Panc1 (cell line): ENCODE data around the gene HEATR9. TPM values are rescaled to one million over a fixed set of nuclear protein-coding genes. Genes with fewer than 3 reads are reported as not detected.

ENCODE experiments used
- ATAC-seq: fragments of 200-7000 bp; cut with Tn5 transposase; 2 replicates; pipeline ENCODE4 v1.9.1; 2020; ENCODE audit warnings: mild to moderate bottlenecking, moderate library complexity
- BruUV-seq: library from RNA; stranded (reverse); fragments of 400-500 nt; replicated peaks from 2 replicates; lab custom pipeline; 2021; lab: Mats Ljungman, UMichigan
- CTCF ChIA-PET: fragments of 300-600 bp; sonication (Branson Sonifier 250); formaldehyde crosslinking; loops from one replicate; lab custom pipeline; 2022; ENCODE audit warnings: antibody characterized with exemption; lab: Charles Lee
- POLR2A ChIA-PET: fragments of 300-600 bp; sonication (Branson Sonifier 250); formaldehyde crosslinking; loops from one replicate; lab custom pipeline; 2022; ENCODE audit warnings: antibody characterized with exemption; lab: Charles Lee
- DNase-seq: peaks from one replicate; pipeline ENCODE4 v3.0.0-alpha.2; 2010; ENCODE audit warnings: low read depth, low spot score
- H3K27ac ChIP-seq: 2 replicates; pipeline ENCODE4 v1.5.1; 2011; ENCODE audit warnings: mild to moderate bottlenecking, low read length, inconsistent platforms
- H3K27me3 ChIP-seq: fragments of 200-500 bp; sonication (Bioruptor generic); 2 replicates; pipeline ENCODE4 v1.6.0; 2014; ENCODE audit warnings: low read length, inconsistent platforms; ENCODE audit not compliant: control insufficient read depth, insufficient read depth
- H3K36me3 ChIP-seq: fragments of 200-500 bp; sonication (Bioruptor generic); 2 replicates; pipeline ENCODE4 v1.5.1; 2014; ENCODE audit warnings: inconsistent platforms, mild to moderate bottlenecking, low read length, moderate library complexity; ENCODE audit not compliant: control insufficient read depth, insufficient read depth
- H3K4me1 ChIP-seq: 2 replicates; pipeline ENCODE4 v1.5.1; 2011; ENCODE audit warnings: inconsistent platforms, mild to moderate bottlenecking, low read length, moderate library complexity; ENCODE audit not compliant: control insufficient read depth, insufficient read depth
- H3K4me3 ChIP-seq, 2 experiments: 2 replicates each; pipeline ENCODE4 v1.5.1; 2011 to 2012; ENCODE audit warnings: low read depth in 2 of 2, low read length in 2 of 2, mild to moderate bottlenecking in 2 of 2, inconsistent platforms in 1 of 2, moderate library complexity in 1 of 2
- H3K9me3 ChIP-seq: fragments of 200-500 bp; sonication (Bioruptor generic); 2 replicates; pipeline ENCODE4 v1.5.1; 2014; ENCODE audit warnings: low read depth, mild to moderate bottlenecking, inconsistent platforms, low read length, moderate library complexity; ENCODE audit not compliant: control insufficient read depth, insufficient read depth
- CTCF ChIP-seq: fragments of 450-650 bp; IDR thresholded peaks from 2 replicates; pipeline ENCODE4 v1.5.1; 2017; ENCODE audit warnings: mild to moderate bottlenecking
- POLR2AphosphoS5 ChIP-seq: IDR thresholded peaks from 2 replicates; pipeline ENCODE4 v1.6.1; 2012; ENCODE audit warnings: mild to moderate bottlenecking, low read depth, low read length, moderate library complexity
- REST ChIP-seq, 2 experiments: IDR thresholded peaks; 2 replicates each; pipeline ENCODE4 v1.6.1; 2011 to 2012; ENCODE audit warnings: low read depth in 2 of 2, control low read depth in 1 of 2, low read length in 1 of 2, mild to moderate bottlenecking in 1 of 2, moderate library complexity in 1 of 2; ENCODE audit not compliant: insufficient read depth in 1 of 2
- SIN3A ChIP-seq: IDR thresholded peaks from 2 replicates; pipeline ENCODE4 v1.6.1; 2012; ENCODE audit warnings: low read depth, mild to moderate bottlenecking, low read length, moderate library complexity, borderline replicate concordance; ENCODE audit not compliant: insufficient read depth
- TCF7L2 ChIP-seq: IDR thresholded peaks from 2 replicates; pipeline ENCODE4 v1.6.1; 2011; ENCODE audit warnings: mild to moderate bottlenecking, low read depth, low read length, inconsistent platforms
- in situ Hi-C: cut with HindIII; loops from 2 replicates; pipeline ENCODE4 v1.10.0; 2016; ENCODE audit warnings: low sequenced_read_pairs, low pct_unique_long_range_greater_than_20kb
- intact Hi-C: fragments of 100-400 bp; cut with micrococcal nuclease; formaldehyde crosslinking; loops from one replicate; pipeline ENCODE4 v1.10.0; 2022; ENCODE audit not compliant: unreplicated experiment
- total RNA-seq: library from RNA; stranded (reverse); gene quantifications from one replicate; pipeline ENCODE4 v1.2.1, GENCODE V29; 2021; ENCODE audit not compliant: unreplicated experiment

HEATR9 gene
- total RNA-seq, 1 experiment from 2014 or later, result not detected

GRCh38 chr17:35841505-35841904 lies 27.2 kb downstream of the HEATR9 start:
- TF ChIP-seq SIN3A (no peak), POLR2AphosphoS5 (no peak)
- ChIA-PET CTCF (interaction anchor here (0.7 kb wide), 2 partner anchors 156 to 1477 kb away, joined by 4 to 8 read pairs; no protein-coding TSS in a partner anchor), POLR2A (no interaction called here)
- H3K27ac ChIP-seq, result no peak overlapping the region
- DNase-seq, result no peak
- H3K27me3 ChIP-seq, result no peaks in the 10 kb centered on the region
- no peak for ATAC-seq
- H3K36me3 ChIP-seq, result peaks cover 46% of the 10 kb centered on the region
- in situ Hi-C loops (no loop called here), intact Hi-C loops (no loop called here)
- H3K9me3 ChIP-seq, result no peaks in the 10 kb centered on the region
- no peak overlapping the region for H3K4me3 ChIP-seq
- H3K4me1 ChIP-seq, result no peaks in the 10 kb centered on the region
- BruUV-seq, result no TSS peak

- peaks cover 46% of the 10 kb centered on the region for H3K36me3 ChIP-seq
- TF ChIP-seq CTCF (no peak), REST (IDR thresholded peaks at IDR 0.05; ENCODE audit: insufficient read depth in 1 of 2, low read depth in 2 of 2, low read length in 1 of 2) (no peak), POLR2AphosphoS5 (no peak), TCF7L2 (no peak), SIN3A (no peak)
- no peak overlapping the region for H3K4me3 ChIP-seq
- no peak for DNase-seq
- BruUV-seq, result no TSS peak
- ChIA-PET CTCF (interaction anchor here (0.7 kb wide), 2 partner anchors 156 to 1477 kb away, joined by 4 to 8 read pairs; no protein-coding TSS in a partner anchor), POLR2A (no interaction called here)
- no peak for ATAC-seq
- intact Hi-C loops (no loop called here), in situ Hi-C loops (no loop called here)
- H3K9me3 ChIP-seq, result no peaks in the 10 kb centered on the region
- no peak overlapping the region for H3K27ac ChIP-seq
- H3K27me3 ChIP-seq, result no peaks in the 10 kb centered on the region
- H3K4me1 ChIP-seq, result no peaks in the 10 kb centered on the region
Observed at GRCh38 chr17:35841101-35841500, 27.6 kb downstream of the HEATR9 start.

- POLR2A ChIA-PET, result no interaction called here
Observed at GRCh38 chr17:35825206-35825605, 43.5 kb downstream of the HEATR9 start.

More at GRCh38 chr17:35825206-35825605, 43.5 kb downstream of the HEATR9 start:
- no peak overlapping the region for H3K27ac ChIP-seq
- BruUV-seq, result no TSS peak
- ATAC-seq (no peak), DNase-seq (no peak)
- CTCF ChIA-PET, result no interaction called here
- H3K36me3 ChIP-seq, result peaks cover 54% of the 10 kb centered on the region
- H3K4me3 ChIP-seq, result no peak overlapping the region
- intact Hi-C loops (no loop called here), in situ Hi-C loops (no loop called here)
- H3K9me3 ChIP-seq, result no peaks in the 10 kb centered on the region
- H3K27me3 ChIP-seq, result no peaks in the 10 kb centered on the region
- no peaks in the 10 kb centered on the region for H3K4me1 ChIP-seq
- TF ChIP-seq POLR2AphosphoS5, result no peak
- no peak for TF ChIP-seq SIN3A
- TF ChIP-seq TCF7L2, result no peak
- TF ChIP-seq CTCF, result no peak
- TF ChIP-seq REST (IDR thresholded peaks at IDR 0.05; ENCODE audit: insufficient read depth in 1 of 2, low read depth in 2 of 2, low read length in 1 of 2), result no peak
